Lower lobe of right lung (tissue), 2 donors: ENCODE measurements around the gene UMPS. TPM values are rescaled to one million over a fixed set of nuclear protein-coding genes. Genes with fewer than 3 reads are reported as not detected.

Experiments
- ATAC-seq, 2 donors: fragments of 200-7000 bp; cut with Tn5 transposase; one replicate each; pipeline ENCODE4 v1.9.1; 2020 to 2022; ENCODE audit warnings: mild to moderate bottlenecking in 2 of 2, moderate library complexity in 2 of 2
- DNase-seq: peaks from one replicate; pipeline ENCODE4 v3.0.0-alpha.2; 2020
- H3K27ac ChIP-seq: fragments of 200-600 bp; one replicate; pipeline ENCODE4 v1.8.0; 2022
- H3K27me3 ChIP-seq: fragments of 200-600 bp; one replicate; pipeline ENCODE4 v1.8.0; 2022; ENCODE audit warnings: low read depth
- H3K36me3 ChIP-seq: fragments of 200-600 bp; one replicate; pipeline ENCODE4 v1.8.0; 2022; ENCODE audit warnings: mild to moderate bottlenecking
- H3K4me1 ChIP-seq: fragments of 200-600 bp; one replicate; pipeline ENCODE4 v1.8.0; 2022
- H3K4me3 ChIP-seq: fragments of 200-600 bp; one replicate; pipeline ENCODE4 v1.8.0; 2022; ENCODE audit warnings: mild to moderate bottlenecking
- H3K9me3 ChIP-seq: fragments of 200-600 bp; one replicate; pipeline ENCODE4 v1.8.0; 2022
- CTCF ChIP-seq: fragments of 200-600 bp; IDR thresholded peaks from one replicate; pipeline ENCODE4 v1.8.0; 2022; ENCODE audit warnings: antibody characterized with exemption, mild to moderate bottlenecking
- intact Hi-C: fragments of 100-400 bp; cut with DNase I; formaldehyde crosslinking; loops from one replicate; pipeline ENCODE4 v1.11.0; 2022
- total RNA-seq: library from RNA; stranded (reverse); fragmentation: NEBNext Ultra II Directional; extraction: Animal tissue kit (Norgen Biotek cat#: 25700); gene quantifications from one replicate; pipeline ENCODE4 v1.2.1, GENCODE V29; 2021
- donor health status: DM: no; HTN: yes; CAD: no; lungs with severe emphysema.

The UMPS gene
- total RNA-seq, 1 donor from 2014 or later = 27.8 TPM

- Histone ChIP-seq H3K4me1 (peaks cover 15% of the 10 kb centered on the region), H3K9me3 (no peaks in the 10 kb centered on the region), H3K27me3 (no peaks in the 10 kb centered on the region), H3K4me3 (no peak overlapping the region), H3K27ac (no peak overlapping the region), H3K36me3 (peaks cover 34% of the 10 kb centered on the region)
- ATAC-seq (peak; percentile 91 to 94), DNase-seq (peak; percentile 89)
- peak; percentile 91 for TF ChIP-seq CTCF
- intact Hi-C loops = loop anchor here (5.0 kb wide), 1 partner anchor 141 kb away; no protein-coding TSS in a partner anchor
Measured at GRCh38 chr3:124761250-124761796, 31.1 kb downstream of the UMPS start.

DNA sequence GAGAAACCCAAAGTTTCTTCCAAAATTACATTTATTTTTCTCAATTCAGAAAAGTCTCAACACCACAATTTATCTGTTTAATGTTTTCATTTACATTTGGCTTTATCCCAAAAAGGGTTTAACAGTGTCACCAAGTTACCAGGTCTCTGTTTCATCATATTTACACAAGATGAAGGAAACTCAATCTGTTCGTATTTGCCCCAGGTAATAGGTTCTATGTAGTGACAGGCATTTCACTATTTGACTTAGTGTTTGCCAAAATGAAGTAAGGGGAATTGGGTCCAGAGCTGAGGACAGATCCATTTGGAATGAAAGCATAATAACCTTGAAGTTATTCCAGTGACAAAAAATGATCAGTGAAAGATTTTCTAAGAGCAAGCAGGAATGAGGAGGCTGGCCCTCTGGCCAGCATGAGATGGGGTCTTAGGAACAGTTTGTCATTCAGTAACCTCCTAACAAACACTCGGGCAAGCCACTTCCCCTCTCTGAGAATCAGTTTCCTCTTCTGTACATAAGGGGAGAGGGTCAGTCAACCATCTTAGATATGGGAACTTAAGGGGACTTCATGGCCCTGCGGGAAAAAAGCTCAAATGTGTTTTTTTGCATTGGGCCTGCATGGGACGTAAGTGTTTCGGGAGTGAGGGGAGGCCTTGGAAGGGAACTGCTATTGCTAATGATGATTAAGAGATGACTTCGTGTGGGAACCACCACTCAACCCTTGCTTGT lies 31.8 kb downstream of the UMPS start:
- no peaks in the 10 kb centered on the region for H3K27me3 ChIP-seq
- DNase-seq (no peak), ATAC-seq (no peak)
- H3K36me3 ChIP-seq = peaks cover 40% of the 10 kb centered on the region
- no peak for TF ChIP-seq CTCF
- no peak overlapping the region for H3K27ac ChIP-seq
- H3K9me3 ChIP-seq = no peaks in the 10 kb centered on the region
- H3K4me3 ChIP-seq = no peak overlapping the region
- intact Hi-C loops = loop anchor here (5.0 kb wide), 1 partner anchor 140 kb away; no protein-coding TSS in a partner anchor
- H3K4me1 ChIP-seq = peaks cover 15% of the 10 kb centered on the region

DNA sequence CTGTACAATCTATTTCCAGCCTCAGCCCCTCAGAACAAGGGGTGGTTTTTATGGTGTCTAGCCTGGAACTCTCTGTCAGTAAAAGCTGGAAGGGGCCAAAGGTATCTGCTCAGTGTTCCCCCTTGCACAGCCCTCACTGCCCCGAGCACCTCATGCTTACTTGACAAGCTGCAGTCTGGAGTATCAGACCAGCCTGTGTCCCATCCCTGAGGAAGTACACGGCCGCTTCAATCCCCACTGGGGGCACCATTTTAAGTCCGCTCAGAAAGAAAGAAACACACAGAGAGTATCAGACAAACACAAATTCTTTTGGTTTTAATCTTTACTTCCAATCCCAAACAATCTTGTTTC lies 32.4 kb downstream of the UMPS start:
- Histone ChIP-seq H3K27ac (no peak overlapping the region), H3K27me3 (no peaks in the 10 kb centered on the region), H3K4me3 (no peak overlapping the region), H3K9me3 (no peaks in the 10 kb centered on the region), H3K36me3 (peaks cover 46% of the 10 kb centered on the region), H3K4me1 (peaks cover 15% of the 10 kb centered on the region)
- TF ChIP-seq CTCF = no peak
- intact Hi-C loops = loop anchor here (5.0 kb wide), 1 partner anchor 140 kb away; no protein-coding TSS in a partner anchor
- ATAC-seq (no peak), DNase-seq (no peak)

- Histone ChIP-seq H3K27me3 (no peaks in the 10 kb centered on the region), H3K27ac (no peak overlapping the region), H3K36me3 (peaks cover 51% of the 10 kb centered on the region), H3K9me3 (no peaks in the 10 kb centered on the region), H3K4me3 (no peak overlapping the region), H3K4me1 (peaks cover 15% of the 10 kb centered on the region)
- intact Hi-C loops = loop anchor here (5.0 kb wide), 1 partner anchor 139 kb away; no protein-coding TSS in a partner anchor
- ATAC-seq = no peak
- no peak for DNase-seq
- no peak for TF ChIP-seq CTCF
Measured at GRCh38 chr3:124763206-124763605, 33.0 kb downstream of the UMPS start.

DNA sequence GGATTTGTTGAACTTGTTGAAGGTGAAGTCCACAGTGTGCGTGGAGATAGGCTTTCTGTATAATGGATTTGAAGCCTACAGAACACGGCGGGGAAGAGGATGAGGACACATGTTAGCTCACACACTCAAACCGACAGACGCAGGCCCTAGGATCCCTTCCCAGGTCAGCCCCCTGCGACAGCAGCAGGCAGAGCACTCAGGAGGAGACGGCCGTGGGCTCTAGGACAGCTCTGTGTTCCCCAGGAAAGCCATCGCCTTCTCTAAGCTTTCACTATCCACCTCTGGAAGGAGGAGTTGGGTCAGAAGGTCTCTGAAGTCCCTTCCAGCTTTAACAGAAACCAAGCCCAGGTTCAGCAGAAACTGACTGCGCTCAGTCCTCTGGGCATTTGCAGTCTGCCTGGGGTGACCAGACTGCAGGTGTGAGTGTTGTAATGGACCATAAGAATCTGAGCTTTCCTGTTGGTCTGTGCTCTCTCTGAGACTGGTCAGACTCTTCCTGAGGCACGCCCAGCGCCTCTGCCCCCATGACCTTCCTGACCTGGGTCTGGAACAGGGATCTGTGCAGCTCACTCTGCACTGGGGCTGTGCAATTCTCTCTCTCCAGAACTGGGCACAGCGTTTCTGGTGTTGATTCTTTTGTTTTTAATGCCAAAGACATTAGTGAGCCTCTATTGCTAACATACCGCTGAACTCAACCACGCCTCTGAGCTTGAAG lies 33.5 kb downstream of the UMPS start:
- intact Hi-C loops = loop anchor here (5.0 kb wide), 1 partner anchor 138 kb away; no protein-coding TSS in a partner anchor
- no peak overlapping the region for H3K27ac ChIP-seq
- no peak overlapping the region for H3K4me3 ChIP-seq
- ATAC-seq (no peak), DNase-seq (no peak)
- TF ChIP-seq CTCF = no peak
- H3K27me3 ChIP-seq = no peaks in the 10 kb centered on the region
- peaks cover 57% of the 10 kb centered on the region for H3K36me3 ChIP-seq
- peaks cover 15% of the 10 kb centered on the region for H3K4me1 ChIP-seq
- H3K9me3 ChIP-seq = no peaks in the 10 kb centered on the region
